Loucy (cell line): Measurements from ENCODE around the gene UVSSA.
"Not testable (repeated sequence)": the region's sequence is repeated elsewhere in the genome, so short reads cannot be mapped to it uniquely, and the experiment has no call there.

ENCODE experiments used
- H2AFZ ChIP-seq: fragments of 200-600 bp; sonication (generic); 2 replicates; pipeline ENCODE4 v1.6.0; 2016; ENCODE audit warnings: antibody characterized with exemption, mild to moderate bottlenecking, low read length, moderate library complexity
- H3F3A ChIP-seq: fragments of 200-600 bp; 2 replicates; pipeline ENCODE4 v1.6.0; 2016; ENCODE audit warnings: antibody characterized with exemption, low read depth, mild to moderate bottlenecking
- H3K27me3 ChIP-seq: fragments of 200-600 bp; sonication (generic); 2 replicates; pipeline ENCODE4 v1.6.1; 2014; ENCODE audit warnings: low read length, mild to moderate bottlenecking; ENCODE audit not compliant: insufficient read depth, poor library complexity, severe bottlenecking
- H3K36me3 ChIP-seq: fragments of 200-600 bp; sonication (generic); 2 replicates; pipeline ENCODE4 v1.6.1; 2016; ENCODE audit warnings: low read length; ENCODE audit not compliant: insufficient read depth
- H3K4me1 ChIP-seq: fragments of 200-600 bp; sonication (generic); 2 replicates; pipeline ENCODE4 v1.5.1; 2014; ENCODE audit warnings: low read length, mild to moderate bottlenecking; ENCODE audit not compliant: insufficient read depth, poor library complexity, severe bottlenecking
- H3K4me2 ChIP-seq: fragments of 200-600 bp; sonication (generic); 2 replicates; pipeline ENCODE4 v1.6.0; 2014; ENCODE audit warnings: antibody characterized with exemption, low read length, low read depth, mild to moderate bottlenecking; ENCODE audit not compliant: poor library complexity, severe bottlenecking
- H3K4me3 ChIP-seq: fragments of 200-600 bp; sonication (generic); 2 replicates; pipeline ENCODE4 v1.5.1; 2014; ENCODE audit warnings: low read length, mild to moderate bottlenecking, mixed read lengths; ENCODE audit not compliant: poor library complexity, severe bottlenecking
- H3K79me2 ChIP-seq: fragments of 200-600 bp; sonication (generic); 2 replicates; pipeline ENCODE4 v1.6.1; 2014; ENCODE audit warnings: low read length; ENCODE audit not compliant: insufficient read depth
- H3K9ac ChIP-seq: fragments of 200-600 bp; sonication (generic); 2 replicates; pipeline ENCODE4 v1.6.0; 2014; ENCODE audit warnings: mild to moderate bottlenecking, low read depth, low read length, moderate library complexity; ENCODE audit not compliant: poor library complexity, severe bottlenecking
- H3K9me2 ChIP-seq: fragments of 200-600 bp; sonication (generic); replicated peaks from 2 replicates; pipeline ENCODE4 v1.6.1; 2016; ENCODE audit warnings: low read depth, low read length, mixed read lengths
- H3K9me3 ChIP-seq: fragments of 200-600 bp; sonication (generic); 2 replicates; pipeline ENCODE4 v1.6.1; 2014; ENCODE audit warnings: mild to moderate bottlenecking, antibody characterized with exemption, low read length, low read depth; ENCODE audit not compliant: insufficient read depth
- H4K20me1 ChIP-seq: fragments of 200-600 bp; sonication (generic); 2 replicates; pipeline ENCODE4 v1.6.0; 2014; ENCODE audit warnings: antibody characterized with exemption, low read length, mild to moderate bottlenecking; ENCODE audit not compliant: insufficient read depth, poor library complexity, severe bottlenecking
- EZH2phosphoT487 ChIP-seq: fragments of 200-600 bp; IDR thresholded peaks from 2 replicates; pipeline ENCODE4 v1.6.1; 2018; ENCODE audit warnings: antibody characterized with exemption, mild to moderate bottlenecking, moderate library complexity, borderline replicate concordance
- TF ChIP-seq, protein P1 (sequence below): fragments of 200-600 bp; sonication (generic); conservative IDR thresholded peaks from 2 replicates; pipeline ENCODE4 v1.5.1; 2014; ENCODE audit warnings: mild to moderate bottlenecking, antibody characterized with exemption, low read length

UVSSA gene

DNA sequence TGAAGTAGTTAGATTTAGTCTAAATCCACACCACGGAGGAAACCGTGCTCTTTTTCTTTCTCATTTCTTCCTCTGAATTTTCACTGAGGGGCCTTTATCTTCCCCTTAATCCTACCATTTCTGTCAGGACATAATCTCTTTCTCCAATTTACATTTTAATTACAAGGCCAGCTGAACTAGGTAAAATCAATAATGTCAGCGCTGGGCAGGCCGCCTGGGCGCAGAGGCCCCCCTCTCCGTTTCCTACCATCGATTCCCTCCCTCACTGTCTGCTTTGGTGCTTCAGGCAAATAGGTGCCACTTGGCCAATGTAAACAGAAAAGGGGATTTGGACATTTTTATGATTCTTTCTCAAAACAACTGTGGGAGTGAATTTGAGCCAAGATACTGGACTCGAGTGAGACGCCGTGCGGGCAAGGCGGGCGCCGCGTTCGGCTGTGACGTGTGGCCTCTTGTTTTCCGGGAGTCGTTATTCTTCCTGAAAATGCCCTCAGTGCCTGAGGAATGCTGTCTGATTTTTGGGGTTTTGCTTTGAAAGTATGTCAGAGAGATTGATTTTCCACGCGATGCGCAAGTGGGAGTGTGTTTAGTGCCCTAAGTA lies 22.6 kb downstream of the UVSSA start:
- Histone ChIP-seq H3K4me3 (no peak overlapping the region), H3K27me3 (no peaks in the 10 kb centered on the region), H3K4me1 (no peaks in the 10 kb centered on the region), H3K4me2 (no peak overlapping the region), H3K9me2 (no peaks in the 10 kb centered on the region), H2AFZ (no peak overlapping the region), H3K79me2 (no peaks in the 10 kb centered on the region), H3K9me3 (no peaks in the 10 kb centered on the region), H3F3A (no peaks in the 10 kb centered on the region), H3K36me3 (no peaks in the 10 kb centered on the region), H3K9ac (no peak overlapping the region), H4K20me1 (no peaks in the 10 kb centered on the region)
- TF ChIP-seq EZH2phosphoT487: no peak
- TF ChIP-seq, protein P1, sequence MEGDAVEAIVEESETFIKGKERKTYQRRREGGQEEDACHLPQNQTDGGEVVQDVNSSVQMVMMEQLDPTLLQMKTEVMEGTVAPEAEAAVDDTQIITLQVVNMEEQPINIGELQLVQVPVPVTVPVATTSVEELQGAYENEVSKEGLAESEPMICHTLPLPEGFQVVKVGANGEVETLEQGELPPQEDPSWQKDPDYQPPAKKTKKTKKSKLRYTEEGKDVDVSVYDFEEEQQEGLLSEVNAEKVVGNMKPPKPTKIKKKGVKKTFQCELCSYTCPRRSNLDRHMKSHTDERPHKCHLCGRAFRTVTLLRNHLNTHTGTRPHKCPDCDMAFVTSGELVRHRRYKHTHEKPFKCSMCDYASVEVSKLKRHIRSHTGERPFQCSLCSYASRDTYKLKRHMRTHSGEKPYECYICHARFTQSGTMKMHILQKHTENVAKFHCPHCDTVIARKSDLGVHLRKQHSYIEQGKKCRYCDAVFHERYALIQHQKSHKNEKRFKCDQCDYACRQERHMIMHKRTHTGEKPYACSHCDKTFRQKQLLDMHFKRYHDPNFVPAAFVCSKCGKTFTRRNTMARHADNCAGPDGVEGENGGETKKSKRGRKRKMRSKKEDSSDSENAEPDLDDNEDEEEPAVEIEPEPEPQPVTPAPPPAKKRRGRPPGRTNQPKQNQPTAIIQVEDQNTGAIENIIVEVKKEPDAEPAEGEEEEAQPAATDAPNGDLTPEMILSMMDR: no peak

DNA sequence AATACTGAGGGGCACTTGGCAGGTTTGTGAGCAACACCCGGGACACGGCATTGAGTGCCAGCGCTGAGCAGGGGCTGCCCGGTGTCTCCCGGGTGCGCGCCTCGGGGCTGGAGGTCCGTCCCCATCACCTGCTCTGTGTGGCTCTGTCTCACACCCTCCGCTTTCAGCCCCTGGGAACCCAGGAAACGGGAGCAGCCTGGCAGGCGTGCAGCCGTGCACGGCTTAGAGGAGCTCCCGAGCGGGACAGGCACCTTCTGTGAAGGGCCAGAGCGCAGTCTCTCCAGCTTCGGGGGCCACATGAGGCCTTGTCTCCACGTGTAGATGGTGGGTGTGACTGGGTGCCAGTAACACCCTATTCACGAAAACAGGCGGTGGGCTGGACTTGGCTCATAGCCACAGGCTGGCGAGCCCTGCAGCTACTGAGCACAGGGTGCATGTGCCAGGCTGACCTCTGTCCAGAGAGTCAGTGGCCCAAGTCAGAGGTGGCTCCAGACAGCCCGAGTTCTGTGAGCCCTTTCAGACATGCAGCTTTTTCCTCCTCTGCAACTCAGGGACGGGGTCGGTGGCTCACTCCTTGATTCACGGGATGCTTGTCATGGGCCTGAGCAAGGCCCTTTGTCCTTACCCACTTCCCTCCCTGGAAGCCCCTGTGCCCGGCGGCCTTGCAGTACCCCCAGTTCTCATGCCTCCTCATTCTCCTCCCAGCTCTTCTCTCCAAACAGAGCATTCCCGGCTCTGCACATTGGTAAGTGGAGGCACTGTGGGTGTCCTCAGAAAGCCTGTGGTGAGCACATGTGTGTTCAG lies 23.5 kb downstream of the UVSSA start:
- no peaks in the 10 kb centered on the region; the same call in 1 of the 2 replicates for H3K36me3 ChIP-seq
- no peaks in the 10 kb centered on the region for H3F3A ChIP-seq
- H3K4me2 ChIP-seq: no peak overlapping the region
- H3K9me2 ChIP-seq: no peaks in the 10 kb centered on the region
- H3K9me3 ChIP-seq: no peaks in the 10 kb centered on the region
- no peaks in the 10 kb centered on the region for H3K79me2 ChIP-seq
- H3K4me3 ChIP-seq: no peak overlapping the region
- H4K20me1 ChIP-seq: no peaks in the 10 kb centered on the region
- no peak overlapping the region for H2AFZ ChIP-seq
- no peaks in the 10 kb centered on the region for H3K27me3 ChIP-seq
- no peak overlapping the region for H3K9ac ChIP-seq
- H3K4me1 ChIP-seq: no peaks in the 10 kb centered on the region
- TF ChIP-seq EZH2phosphoT487: no peak
- TF ChIP-seq, protein P1: no peak

DNA sequence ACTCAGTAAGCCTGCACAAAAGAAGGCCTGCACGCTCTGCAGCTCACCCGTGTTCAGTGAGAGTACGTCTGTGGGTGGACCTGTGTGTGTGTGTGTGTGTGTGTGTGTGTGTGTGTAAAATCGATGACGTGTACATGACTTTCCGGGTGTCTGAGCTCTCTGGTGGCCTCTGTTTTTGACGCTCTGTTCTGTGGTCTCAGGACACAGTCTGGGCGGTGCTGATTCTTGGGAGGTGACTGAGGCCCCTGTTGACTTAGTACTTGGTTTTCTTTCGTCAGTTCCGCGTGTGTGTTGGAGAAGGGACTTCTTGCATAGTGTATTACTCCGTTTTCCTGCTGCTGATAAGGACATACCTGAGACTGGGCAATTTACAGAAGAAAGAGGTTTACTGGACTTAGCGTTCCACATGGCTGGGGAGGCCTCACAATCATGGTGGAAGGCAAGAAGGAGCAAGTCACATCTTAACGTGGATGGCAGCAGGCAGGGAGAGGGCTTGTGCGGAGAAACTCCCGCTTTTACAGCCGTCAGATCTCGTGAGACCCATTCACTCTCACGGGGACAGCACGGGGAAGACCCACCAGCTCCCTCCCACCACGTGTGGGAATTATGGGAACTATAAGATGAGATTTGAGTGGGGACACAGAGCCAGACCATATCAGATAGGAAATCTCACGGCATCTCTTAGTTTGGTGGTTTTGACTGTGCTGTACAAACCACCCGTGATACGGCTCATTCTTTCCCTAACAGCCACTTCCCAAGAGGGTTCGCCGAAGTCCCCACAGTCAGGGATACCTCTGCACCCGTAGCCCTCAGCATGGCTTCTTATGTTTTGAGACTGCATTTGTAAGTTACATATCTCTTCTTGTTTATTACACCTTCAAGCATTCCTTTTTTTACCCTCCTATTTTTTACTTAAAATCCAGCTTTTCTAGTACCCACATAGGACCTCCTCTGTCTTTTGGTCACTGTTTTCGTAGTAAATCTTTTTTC lies 24.5 kb downstream of the UVSSA start:
- Histone ChIP-seq H3K9ac (no peak overlapping the region), H3K27me3 (no peaks in the 10 kb centered on the region), H3K36me3 (no peaks in the 10 kb centered on the region; the same call in 1 of the 2 replicates), H2AFZ (no peak overlapping the region), H4K20me1 (no peaks in the 10 kb centered on the region), H3K4me2 (no peak overlapping the region), H3K9me2 (no peaks in the 10 kb centered on the region), H3K79me2 (no peaks in the 10 kb centered on the region), H3K9me3 (no peaks in the 10 kb centered on the region), H3F3A (no peaks in the 10 kb centered on the region), H3K4me3 (no peak overlapping the region), H3K4me1 (no peaks in the 10 kb centered on the region)
- TF ChIP-seq, protein P1: no peak
- TF ChIP-seq EZH2phosphoT487: no peak

DNA sequence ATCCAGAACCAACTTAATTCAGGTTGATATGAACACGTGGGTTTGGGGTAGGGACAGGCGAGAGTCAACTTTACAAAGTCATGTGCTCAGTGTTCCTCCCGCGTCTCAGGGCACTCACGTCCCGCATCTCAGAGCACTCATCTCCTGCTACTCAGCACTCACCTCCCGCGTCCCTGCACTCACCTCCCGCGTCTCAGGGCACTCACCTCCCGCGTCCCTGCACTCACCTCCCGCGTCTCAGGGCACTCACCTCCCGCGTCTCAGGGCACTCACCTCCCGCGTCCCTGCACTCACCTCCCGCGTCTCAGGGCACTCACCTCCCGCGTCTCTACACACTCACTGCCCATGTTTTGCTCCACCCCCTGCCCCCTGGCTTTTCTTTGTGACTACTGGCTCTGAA lies 25.6 kb downstream of the UVSSA start:
- H3K9me3 ChIP-seq, H4K20me1 ChIP-seq, H3K4me2 ChIP-seq, H3K36me3 ChIP-seq, H3F3A ChIP-seq, H3K79me2 ChIP-seq, H2AFZ ChIP-seq, H3K27me3 ChIP-seq, H3K9ac ChIP-seq, H3K4me1 ChIP-seq, H3K4me3 ChIP-seq, H3K9me2 ChIP-seq: not testable (repeated sequence)
